ENCODE measurements around the gene ARL13B.
"Not testable (repeated sequence)": the region's sequence is repeated elsewhere in the genome, so short reads cannot be mapped to it uniquely, and the experiment has no call there.

ARL13B gene

GRCh38 chr3:93994056-93994455, 14.1 kb downstream of the ARL13B start:
- DNase-seq (ENCODE audit: low read depth in 2 of 3, low spot score in 2 of 3): no peak

- DNase-seq (ENCODE audit: low read depth in 2 of 3, low spot score in 2 of 3): no peak
Observed at GRCh38 chr3:94001191-94001590, 21.2 kb downstream of the ARL13B start.

DNA sequence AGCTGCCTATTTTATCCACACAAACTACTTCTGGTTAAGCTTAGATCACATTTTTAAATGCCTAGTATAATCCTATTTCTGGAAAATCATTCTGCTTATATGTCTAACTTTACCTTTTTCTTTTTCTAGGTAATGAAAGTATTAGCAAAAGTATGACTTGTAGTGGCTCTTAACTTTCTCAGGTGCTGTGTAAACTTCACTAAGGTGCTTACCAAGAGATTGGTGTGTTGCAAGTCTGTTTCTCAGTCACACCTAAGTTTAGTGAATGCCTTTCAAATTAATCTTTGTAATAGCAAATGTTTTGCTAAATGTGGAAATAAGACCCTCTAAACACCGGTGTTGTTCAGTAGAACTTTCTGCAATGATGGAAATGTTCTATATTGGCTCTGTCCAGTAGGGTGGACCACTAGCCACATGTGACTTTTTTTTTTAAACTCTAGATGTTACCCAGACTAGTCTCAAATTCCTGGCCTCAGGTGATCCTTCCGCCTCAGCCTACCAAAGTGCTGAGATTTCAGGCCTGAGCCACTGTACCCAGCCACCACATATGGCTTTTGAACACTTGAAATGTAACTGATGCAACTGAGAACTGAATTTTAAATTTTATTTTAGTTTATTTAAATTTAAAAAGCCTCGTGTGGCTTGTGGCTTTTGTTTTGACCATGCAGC, 22.0 kb downstream of the ARL13B start:
- no peak for DNase-seq (ENCODE audit: low read depth in 2 of 3, low spot score in 2 of 3)

- DNase-seq (ENCODE audit: low read depth in 2 of 3, low spot score in 2 of 3): no peak
Observed at GRCh38 chr3:94004301-94004910, 24.5 kb downstream of the ARL13B start.

DNA sequence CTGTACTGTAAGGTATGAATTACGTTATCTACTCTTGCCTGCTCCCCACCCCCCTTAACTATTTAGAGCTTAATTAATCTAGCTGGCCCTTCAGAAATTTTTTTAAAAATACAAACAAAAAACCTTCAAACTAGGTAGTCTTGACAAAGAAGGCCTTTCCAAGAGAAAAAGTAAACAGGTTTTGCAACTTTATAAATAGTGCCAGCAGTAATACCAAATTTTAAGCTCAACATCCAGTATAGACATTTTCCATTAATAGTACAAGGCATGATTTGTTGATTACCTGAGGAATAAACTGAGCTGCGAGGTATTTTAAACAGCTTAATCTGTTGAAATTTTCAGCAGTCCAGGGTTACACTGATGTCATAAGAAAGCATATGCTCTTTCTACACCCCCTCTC, 28.3 kb downstream of the ARL13B start:
- no peak for DNase-seq (ENCODE audit: low read depth in 2 of 3, low spot score in 2 of 3)

DNA sequence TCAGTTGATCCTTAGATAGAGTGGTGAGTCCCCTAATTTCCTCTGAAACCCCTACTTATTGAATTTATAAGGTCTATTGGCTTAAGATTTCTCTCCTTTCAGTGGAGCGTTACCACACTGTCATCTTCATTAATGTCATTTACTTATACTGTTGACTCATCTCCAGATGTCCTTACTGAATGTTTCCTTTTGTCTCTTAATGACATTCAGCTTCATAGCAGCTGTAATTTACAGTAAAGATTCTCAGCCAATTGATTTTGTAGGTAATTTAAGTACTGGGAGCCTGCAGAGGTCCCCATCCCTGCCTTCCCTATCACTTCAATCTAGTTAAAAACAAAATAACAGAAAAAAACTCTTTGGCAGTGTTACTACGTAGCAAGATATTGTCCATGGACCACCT, 29.7 kb downstream of the ARL13B start:
- no peak for DNase-seq (ENCODE audit: low read depth in 2 of 3, low spot score in 2 of 3)

GRCh38 chr3:94011233-94011711, 31.3 kb downstream of the ARL13B start:
- no peak for DNase-seq (ENCODE audit: low read depth in 2 of 3, low spot score in 2 of 3)

DNA sequence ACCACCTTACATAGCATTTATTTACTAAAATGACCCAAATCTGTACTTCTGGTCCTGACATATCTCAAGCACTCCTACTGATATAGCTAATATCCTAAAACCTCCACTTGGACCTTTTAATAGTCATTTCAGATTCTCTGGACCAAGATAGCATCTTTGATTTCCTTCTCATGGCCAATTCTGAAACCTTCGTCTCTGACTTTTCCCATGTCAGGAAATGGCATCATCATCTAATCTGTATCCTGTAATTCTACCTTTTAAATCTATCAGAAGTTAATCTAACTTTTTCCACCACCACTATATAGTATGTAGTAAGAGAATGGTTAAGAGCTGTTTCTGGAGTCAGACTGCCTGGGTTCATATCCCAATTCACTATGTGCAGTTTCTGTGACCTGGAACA, 32.2 kb downstream of the ARL13B start:
- DNase-seq (ENCODE audit: low read depth in 2 of 3, low spot score in 2 of 3): no peak

- no peak for DNase-seq (ENCODE audit: low read depth in 2 of 3, low spot score in 2 of 3)
Observed at GRCh38 chr3:94015025-94015424, 35.1 kb downstream of the ARL13B start.

- no peak for DNase-seq (ENCODE audit: low read depth in 2 of 3, low spot score in 2 of 3)
Observed at GRCh38 chr3:94019659-94020058, 39.7 kb downstream of the ARL13B start.

DNA sequence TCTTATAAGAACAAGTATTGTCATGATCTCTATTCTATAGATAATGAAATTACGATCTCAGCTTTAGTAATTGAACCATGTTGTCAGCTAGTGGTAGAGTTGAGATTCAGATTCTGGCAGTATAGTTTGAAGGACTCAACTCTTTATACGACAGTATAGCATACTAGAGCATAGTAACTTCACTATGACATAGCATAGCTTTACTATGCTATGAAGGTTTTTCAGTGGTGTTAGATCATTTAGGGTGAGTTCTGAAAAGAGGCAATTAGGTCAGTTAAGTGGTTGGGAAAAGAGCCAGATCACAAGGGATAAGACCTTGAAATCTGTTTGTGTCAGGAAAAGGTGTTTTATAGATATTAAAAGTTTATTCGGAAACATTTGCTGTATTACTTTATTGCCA, 40.3 kb downstream of the ARL13B start:
- DNase-seq (ENCODE audit: low read depth in 2 of 3, low spot score in 2 of 3): no peak

GRCh38 chr3:94024385-94024784, 44.4 kb downstream of the ARL13B start:
- no peak for DNase-seq (ENCODE audit: low read depth in 2 of 3, low spot score in 2 of 3)

GRCh38 chr3:94026623-94027022, 46.7 kb downstream of the ARL13B start:
- DNase-seq (ENCODE audit: low read depth in 2 of 3, low spot score in 2 of 3): no peak

DNA sequence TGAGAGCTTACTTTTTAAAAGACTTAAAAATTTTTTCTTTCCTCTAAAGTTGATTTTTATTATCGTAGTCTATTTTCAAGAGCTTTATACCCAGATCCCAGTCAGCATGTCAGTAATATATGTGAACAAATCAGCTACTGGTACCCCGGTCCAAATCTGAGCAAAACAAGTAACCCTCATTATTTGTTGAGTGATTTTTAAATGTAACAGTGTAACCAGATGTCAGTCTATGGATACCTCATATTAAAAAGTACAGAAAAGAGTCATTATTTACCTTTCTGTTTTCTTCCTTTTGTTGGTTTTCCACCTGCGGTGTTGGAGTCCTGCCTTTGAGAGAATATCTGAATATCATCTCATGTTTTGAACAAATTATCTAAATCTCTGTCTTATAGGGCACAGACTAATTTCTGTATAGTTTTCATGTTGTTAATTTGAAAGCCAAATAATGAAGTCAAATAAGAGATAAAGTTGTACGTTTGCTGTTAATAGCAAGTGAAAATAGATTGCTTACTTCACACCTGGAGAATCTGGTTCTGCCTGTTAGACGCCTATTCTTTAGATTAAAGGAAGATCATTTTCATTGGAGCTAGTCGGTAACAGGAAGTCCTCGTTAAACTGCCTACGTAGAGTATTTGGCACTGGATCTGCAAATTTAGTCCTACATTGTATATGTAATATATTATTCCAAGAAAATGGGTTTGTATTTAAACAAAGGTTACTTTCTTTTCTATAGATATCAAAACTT, 48.3 kb downstream of the ARL13B start, which contains the start of gene STX19:
STX19 (minus strand) TSS at position 505 of the 745 bp plus-strand sequence. CDS start 13,328 bp downstream, outside the sequence.
- DNase-seq (ENCODE audit: low read depth in 2 of 3, low spot score in 2 of 3): no peak

GRCh38 chr3:94036909-94037507, 57.1 kb downstream of the ARL13B start:
- DNase-seq (ENCODE audit: low read depth in 2 of 3, low spot score in 2 of 3): no peak

DNA sequence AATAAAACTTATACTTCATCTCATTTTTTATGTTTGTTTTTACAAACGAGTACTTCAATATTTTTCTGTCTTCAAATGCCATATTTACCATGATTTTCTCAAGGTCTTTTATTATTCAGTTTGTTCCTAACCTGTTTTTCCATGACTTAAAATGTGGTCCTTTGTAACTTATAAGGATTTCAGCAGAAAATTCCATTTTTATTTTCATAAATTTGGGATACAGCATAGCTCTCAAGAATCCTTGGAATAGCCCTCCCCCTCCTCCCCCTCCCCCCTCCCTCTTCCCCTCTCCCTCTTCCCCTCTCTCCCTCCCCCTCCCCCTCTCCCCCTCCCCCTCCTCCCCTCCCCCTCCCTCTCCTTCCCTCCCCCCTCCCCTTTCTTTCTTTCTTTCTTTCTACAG, 63.3 kb downstream of the ARL13B start:
- DNase-seq (ENCODE audit: low read depth in 2 of 3, low spot score in 2 of 3): no peak

DNA sequence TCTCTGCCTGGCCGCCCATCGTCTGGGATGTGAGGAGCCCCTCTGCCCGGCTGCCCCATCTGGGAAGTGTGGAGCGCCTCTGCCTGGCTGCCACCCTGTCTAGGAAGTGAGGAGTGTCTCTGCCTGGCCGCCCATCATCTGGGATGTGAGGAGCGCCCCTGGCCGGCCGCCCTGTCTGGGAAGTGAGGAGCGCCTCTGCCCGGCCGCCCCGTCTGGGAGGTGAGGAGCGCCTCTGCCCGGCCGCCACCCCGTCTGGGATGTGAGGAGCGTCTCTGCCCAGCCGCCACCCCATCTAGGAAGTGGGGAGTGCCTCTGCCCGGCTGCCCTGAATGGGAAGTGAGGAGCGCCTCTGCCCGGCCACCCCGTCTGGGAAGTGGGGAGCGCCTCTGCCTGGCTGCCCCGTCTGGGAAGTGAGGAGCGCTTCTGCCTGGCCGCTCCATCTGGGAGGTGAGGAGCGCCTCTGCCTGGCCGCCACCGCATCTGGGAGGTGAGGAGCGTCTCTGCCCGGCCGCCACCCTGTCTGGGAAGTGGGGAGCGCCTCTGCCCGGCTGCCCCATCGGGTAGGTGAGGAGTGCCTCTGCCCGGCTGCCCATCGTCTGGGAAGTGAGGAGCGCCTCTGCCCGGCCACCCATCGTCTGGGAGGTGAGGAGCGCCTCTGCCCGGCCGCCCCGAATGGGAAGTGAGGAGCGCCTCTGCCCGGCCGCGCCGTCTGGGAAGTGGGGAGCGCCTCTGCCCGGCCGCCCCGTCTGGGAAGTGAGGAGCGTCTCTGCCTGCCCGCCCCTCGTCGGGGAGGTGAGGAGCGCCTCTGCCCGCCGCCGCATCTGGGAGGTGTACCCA, 64.4 kb downstream of the ARL13B start:
- not testable (repeated sequence) for DNase-seq (ENCODE audit: low read depth in 2 of 3, low spot score in 2 of 3)

- DNase-seq (ENCODE audit: low read depth in 2 of 3, low spot score in 2 of 3): no peak
Observed at GRCh38 chr3:94046533-94046932, 66.6 kb downstream of the ARL13B start.

DNA sequence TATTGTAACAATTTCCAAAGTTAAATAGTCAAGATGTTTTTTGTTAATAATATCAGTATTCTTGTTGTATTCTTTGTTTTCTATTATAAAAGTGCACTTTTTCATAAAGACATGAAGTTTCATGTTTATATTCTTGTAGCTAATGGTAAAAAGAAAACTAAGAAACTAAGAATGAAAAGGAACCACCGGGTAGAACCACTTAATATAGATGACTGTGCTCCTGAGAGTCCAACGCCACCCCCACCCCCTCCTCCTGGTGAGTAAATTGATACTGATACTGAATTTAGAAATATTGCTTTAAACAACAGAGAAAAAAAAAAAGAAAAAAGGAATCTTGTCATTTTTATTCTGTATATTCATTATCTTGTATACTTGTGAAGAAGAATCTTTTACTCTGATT, 69.3 kb downstream of the ARL13B start:
- DNase-seq (ENCODE audit: low read depth in 2 of 3, low spot score in 2 of 3): no peak

GRCh38 chr3:94050546-94050945, 70.6 kb downstream of the ARL13B start:
- DNase-seq (ENCODE audit: low read depth in 2 of 3, low spot score in 2 of 3): no peak

DNA sequence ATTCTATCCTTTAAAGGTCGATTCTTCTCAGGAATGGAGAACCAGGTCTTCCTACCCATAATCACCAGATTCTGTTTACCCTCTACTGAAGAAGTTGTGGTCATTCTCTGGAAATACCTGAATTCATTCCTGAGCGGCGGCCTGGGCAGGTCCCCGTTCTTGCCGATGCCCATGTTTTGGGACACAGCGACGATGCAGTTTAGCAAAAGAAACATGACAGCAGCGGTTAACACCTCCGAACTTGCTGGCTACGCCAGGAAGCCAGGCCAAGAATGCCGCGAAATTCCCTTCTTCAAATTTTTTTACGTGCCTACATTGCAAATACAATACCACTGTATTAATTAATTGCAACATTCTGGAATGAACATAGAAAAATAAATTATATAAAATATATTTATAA, 81.3 kb downstream of the ARL13B start:
- no peak for DNase-seq (ENCODE audit: low read depth in 2 of 3, low spot score in 2 of 3)
